Transverse colon (tissue), 4 donors: ENCODE data around the gene MLANA. TPM values are rescaled to one million over a fixed set of nuclear protein-coding genes. Genes with fewer than 3 reads are reported as not detected.
"Not testable (repeated sequence)": the region's sequence is repeated elsewhere in the genome, so short reads cannot be mapped to it uniquely, and the experiment has no call there.

Source experiments
- DNase-seq: peaks from one replicate; pipeline ENCODE4 v3.0.0-alpha.2; 2019
- H3K27ac ChIP-seq, 4 donors: fragments of 200-600 bp; sonication (generic); 2 replicates each; pipeline ENCODE4 v1.5.1; 2016 to 2018; ENCODE audit warnings: inconsistent platforms in 4 of 4
- H3K27me3 ChIP-seq: fragments of 200-600 bp; sonication (generic); 2 replicates; pipeline ENCODE4 v1.5.1; 2017; ENCODE audit warnings: inconsistent platforms
- H3K36me3 ChIP-seq, 4 donors: fragments of 200-600 bp; sonication (generic); 2 replicates each; pipeline ENCODE4 v1.5.1; 2017 to 2019; ENCODE audit warnings: inconsistent platforms in 4 of 4
- H3K4me1 ChIP-seq, 4 donors: fragments of 200-600 bp; sonication (generic); 2 replicates each; pipeline ENCODE4 v1.5.1; 2017 to 2020; ENCODE audit warnings: inconsistent platforms in 4 of 4
- H3K4me3 ChIP-seq, 4 donors: fragments of 200-600 bp; sonication (generic); 1 replicate in 1 of 4; 2 replicates in 3 of 4; pipeline versions ENCODE4 v1.5.1 to v1.6.1; 2017 to 2019; ENCODE audit warnings: inconsistent platforms in 4 of 4
- H3K9me3 ChIP-seq, 2 donors: fragments of 200-600 bp; sonication (generic); 2 replicates each; pipeline ENCODE4 v1.5.1; 2017 to 2019; ENCODE audit warnings: inconsistent platforms in 2 of 2
- EP300 ChIP-seq: sonication (generic); formaldehyde crosslinking; IDR thresholded peaks from one replicate; pipeline ENCODE4 v1.6.1; 2017; ENCODE audit warnings: antibody characterized with exemption, low read depth
- POLR2A ChIP-seq: fragments of 450-650 bp; IDR thresholded peaks from one replicate; pipeline ENCODE4 v1.6.1; 2016; ENCODE audit warnings: antibody characterized with exemption, mild to moderate bottlenecking, moderate library complexity
- POLR2AphosphoS5 ChIP-seq, 3 donors: sonication (generic); formaldehyde crosslinking; IDR thresholded peaks; one replicate each; pipeline ENCODE4 v1.6.1; 2016; ENCODE audit warnings: antibody characterized with exemption in 3 of 3
- WGBS, 2 donors: methylation state at CpG; one replicate each; pipeline ENCODE4 v1.1.5; 2018; ENCODE audit warnings: low coverage in 1 of 2; 5-methylcytosine and 5-hydroxymethylcytosine counted together
- in situ Hi-C, 4 donors: fragments of 200-750 bp; cut with MboI; loops; one replicate each; pipeline versions ENCODE4 v1.15.0 to v1.15.1; 2017; ENCODE audit warnings: low sequenced_read_pairs in 3 of 4, low pct_ligation_motif_present in 1 of 4, low pct_unique_long_range_greater_than_20kb in 1 of 4
- intact Hi-C: fragments of 100-400 bp; cut with DNase I; formaldehyde crosslinking; loops from one replicate; pipeline ENCODE4 v1.15.1; 2023; ENCODE audit warnings: low total_unique reads
- total RNA-seq, 4 donors: library from RNA; depleted of rRNA; stranded (reverse); fragments of >200 nt; gene quantifications; one replicate each; pipeline ENCODE4 v1.1.0, GENCODE V29; 2016
- TF ChIP-seq, protein P1 (sequence below), 5 experiments: fragments of 200-600 bp in 3 of 5; fragments of 450-650 bp in 2 of 5; sonication (generic) in 3 of 5; IDR thresholded peaks; 1 replicate in 2 of 5; 2 replicates in 3 of 5; pipeline ENCODE4 v1.5.1; 2016 to 2017; ENCODE audit warnings: antibody characterized with exemption in 5 of 5, inconsistent platforms in 3 of 5, mild to moderate bottlenecking in 2 of 5, moderate library complexity in 1 of 5

Gene MLANA
- total RNA-seq, 4 donors from 2014 or later, result not detected

DNA sequence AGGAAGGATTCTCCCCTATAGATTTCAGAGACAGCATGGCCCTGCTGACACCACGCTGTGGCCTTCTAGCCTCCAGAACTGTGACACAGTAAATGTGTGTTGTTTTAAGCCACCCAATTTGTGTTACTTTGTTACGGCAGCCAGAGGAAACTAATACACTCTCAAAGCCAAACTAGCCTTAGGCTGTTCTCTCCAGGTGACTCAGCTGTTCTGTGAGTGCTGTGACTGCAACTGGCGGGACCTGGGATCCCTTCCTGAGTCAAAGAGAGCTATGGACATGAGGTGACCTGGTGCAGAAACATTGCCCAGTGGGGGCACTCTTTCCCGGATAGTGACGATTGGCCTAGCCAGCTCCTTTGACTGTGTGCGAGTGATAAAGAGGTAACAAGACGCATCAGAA, 14.0 kb upstream of the MLANA start:
- no peak for DNase-seq
- H3K27ac ChIP-seq, result no peak overlapping the region
- WGBS, 2 donors, result 90% methylated on average over 7 of the region's 7 CpGs; no CpG with 5 or more reads in 1 of the 2 donors
- no peaks in the 10 kb centered on the region for H3K9me3 ChIP-seq
- no peak for TF ChIP-seq POLR2AphosphoS5 (IDR thresholded peaks at IDR 0.05)
- no peak for TF ChIP-seq POLR2A
- TF ChIP-seq, protein P1, sequence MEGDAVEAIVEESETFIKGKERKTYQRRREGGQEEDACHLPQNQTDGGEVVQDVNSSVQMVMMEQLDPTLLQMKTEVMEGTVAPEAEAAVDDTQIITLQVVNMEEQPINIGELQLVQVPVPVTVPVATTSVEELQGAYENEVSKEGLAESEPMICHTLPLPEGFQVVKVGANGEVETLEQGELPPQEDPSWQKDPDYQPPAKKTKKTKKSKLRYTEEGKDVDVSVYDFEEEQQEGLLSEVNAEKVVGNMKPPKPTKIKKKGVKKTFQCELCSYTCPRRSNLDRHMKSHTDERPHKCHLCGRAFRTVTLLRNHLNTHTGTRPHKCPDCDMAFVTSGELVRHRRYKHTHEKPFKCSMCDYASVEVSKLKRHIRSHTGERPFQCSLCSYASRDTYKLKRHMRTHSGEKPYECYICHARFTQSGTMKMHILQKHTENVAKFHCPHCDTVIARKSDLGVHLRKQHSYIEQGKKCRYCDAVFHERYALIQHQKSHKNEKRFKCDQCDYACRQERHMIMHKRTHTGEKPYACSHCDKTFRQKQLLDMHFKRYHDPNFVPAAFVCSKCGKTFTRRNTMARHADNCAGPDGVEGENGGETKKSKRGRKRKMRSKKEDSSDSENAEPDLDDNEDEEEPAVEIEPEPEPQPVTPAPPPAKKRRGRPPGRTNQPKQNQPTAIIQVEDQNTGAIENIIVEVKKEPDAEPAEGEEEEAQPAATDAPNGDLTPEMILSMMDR (IDR thresholded peaks at IDR 0.05), result no peak
- TF ChIP-seq EP300, result no peak
- H3K4me3 ChIP-seq, result no peak overlapping the region
- in situ Hi-C loops (loop anchor here (10.0 to 25.0 kb wide), 3 partner anchors 58 to 436 kb away; no protein-coding TSS in a partner anchor), intact Hi-C loops (no loop called here)
- H3K36me3 ChIP-seq, result no peaks in the 10 kb centered on the region
- no peaks in the 10 kb centered on the region for H3K27me3 ChIP-seq
- no peaks in the 10 kb centered on the region for H3K4me1 ChIP-seq

DNA sequence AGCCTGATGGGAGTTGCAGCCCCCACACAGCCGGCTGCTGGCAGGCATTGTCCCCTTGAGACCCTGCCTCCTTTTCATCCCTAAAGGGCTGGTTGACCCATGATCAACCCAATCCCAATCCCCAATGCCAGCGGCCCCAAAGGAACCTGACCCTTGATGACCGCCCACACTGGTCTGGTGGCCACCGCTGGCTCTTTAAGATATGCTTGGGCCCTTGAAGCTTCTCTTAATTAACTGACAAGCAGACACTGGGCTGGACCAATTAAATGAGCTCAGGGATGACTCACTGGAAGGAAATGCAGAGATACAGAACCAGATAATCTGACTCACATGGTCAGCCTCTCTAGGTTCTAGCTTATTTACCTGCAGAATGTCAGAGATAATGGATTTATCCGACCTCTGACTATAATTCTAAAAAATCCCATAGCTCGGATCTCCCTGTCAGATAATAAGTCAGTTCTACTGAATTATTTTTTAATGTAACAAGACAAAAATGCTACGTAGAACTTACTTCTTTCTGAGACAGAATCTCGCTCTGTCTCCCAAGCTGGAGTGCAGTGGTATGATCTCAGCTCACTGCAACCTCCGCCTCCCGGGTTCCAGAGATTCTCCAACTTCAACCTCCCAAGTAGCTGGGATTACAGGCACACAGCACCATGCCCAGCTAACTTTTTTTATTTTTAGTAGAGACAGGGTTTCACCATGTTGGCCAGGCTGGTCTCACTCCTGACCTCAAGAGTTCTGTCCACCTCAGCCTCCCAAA, 11.1 kb upstream of the MLANA start:
- Histone ChIP-seq H3K27ac (no peak overlapping the region), H3K9me3 (no peaks in the 10 kb centered on the region), H3K4me3 (no peak overlapping the region), H3K4me1 (no peaks in the 10 kb centered on the region), H3K36me3 (no peaks in the 10 kb centered on the region), H3K27me3 (no peaks in the 10 kb centered on the region)
- WGBS, 2 donors, result 90 to 92% methylated on average over 6 to 10 of the region's 10 CpGs
- intact Hi-C loops (loop anchor here (10.0 kb wide), 1 partner anchor 175 kb away; no protein-coding TSS in a partner anchor), in situ Hi-C loops (loop anchor here (5.0 to 25.0 kb wide), 4 partner anchors 55 to 433 kb away; no protein-coding TSS in a partner anchor)
- DNase-seq, result no peak
- TF ChIP-seq, protein P1 (IDR thresholded peaks at IDR 0.05), result no peak
- TF ChIP-seq POLR2A (no peak), POLR2AphosphoS5 (IDR thresholded peaks at IDR 0.05) (no peak), EP300 (no peak)

DNA sequence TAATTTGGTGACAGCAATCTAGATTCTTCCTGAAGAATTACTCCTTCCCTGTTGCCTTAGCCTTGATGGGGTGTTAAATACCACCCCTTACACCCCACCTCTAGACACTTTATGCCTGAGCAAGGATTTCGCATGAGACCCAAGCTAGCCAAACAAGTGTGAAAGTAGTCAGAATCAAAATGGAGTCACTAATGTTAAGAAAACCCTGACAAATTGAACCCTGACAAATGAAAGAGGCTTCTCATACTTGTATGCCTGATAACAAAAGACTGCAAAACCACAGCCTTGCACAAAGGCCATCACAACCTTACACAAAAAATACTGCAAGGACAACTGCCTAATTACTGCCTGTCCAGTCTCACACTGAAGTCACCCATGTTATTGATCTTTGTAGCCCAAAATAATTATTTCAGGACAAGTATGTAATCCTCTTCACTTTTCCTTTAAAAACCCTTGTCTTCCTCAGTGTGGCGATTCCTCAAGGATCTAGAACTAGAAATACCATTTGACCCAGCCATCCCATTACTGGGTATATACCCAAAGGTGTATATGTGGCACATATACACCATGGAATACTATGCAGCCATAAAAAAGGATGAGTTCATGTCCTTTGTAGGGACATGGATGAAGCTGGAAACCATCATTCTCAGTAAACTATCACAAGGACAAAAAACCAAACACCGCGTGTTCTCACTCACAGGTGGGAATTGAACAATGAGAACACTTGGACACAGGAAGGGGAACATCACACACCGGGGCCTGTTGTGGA, 8.3 kb upstream of the MLANA start:
- intact Hi-C loops, result loop anchor here (10.0 kb wide), 1 partner anchor 172 kb away; no protein-coding TSS in a partner anchor
- H3K4me3 ChIP-seq, H3K4me1 ChIP-seq, H3K36me3 ChIP-seq, H3K27ac ChIP-seq, H3K27me3 ChIP-seq, DNase-seq, H3K9me3 ChIP-seq: not testable (repeated sequence)
- in situ Hi-C loops, result loop anchor here (5.0 to 25.0 kb wide), 3 partner anchors 155 to 430 kb away; no protein-coding TSS in a partner anchor
- WGBS, 2 donors, result 94% methylated on average over 3 to 5 of the region's 5 CpGs

DNA sequence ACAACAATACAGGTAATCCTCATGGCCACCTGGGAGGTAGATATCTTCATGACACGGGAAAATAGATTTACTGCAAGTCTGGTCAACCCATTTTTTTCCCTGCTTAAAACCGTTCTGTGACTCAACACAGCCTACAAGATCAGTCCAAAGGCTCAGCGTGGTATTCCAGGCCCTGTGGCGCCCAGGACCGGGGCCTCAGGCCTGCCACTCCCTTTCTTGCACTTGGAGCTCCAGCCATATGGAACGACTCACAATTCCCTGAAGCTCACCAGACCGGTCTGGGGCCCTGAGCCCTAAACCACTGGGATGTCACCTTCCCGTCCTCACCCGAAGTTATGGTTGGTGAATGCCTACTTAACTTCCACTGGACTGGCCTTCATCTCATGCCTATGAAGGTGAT, 6.5 kb upstream of the MLANA start:
- no peaks in the 10 kb centered on the region for H3K36me3 ChIP-seq
- 87 to 100% methylated on average over 1 to 8 of the region's 9 CpGs for WGBS, 2 donors
- H3K9me3 ChIP-seq, result no peaks in the 10 kb centered on the region
- no peaks in the 10 kb centered on the region for H3K27me3 ChIP-seq
- no peaks in the 10 kb centered on the region for H3K4me1 ChIP-seq
- no peak for DNase-seq
- TF ChIP-seq POLR2A, result no peak
- TF ChIP-seq, protein P1 (IDR thresholded peaks at IDR 0.05), result no peak
- TF ChIP-seq EP300, result no peak
- TF ChIP-seq POLR2AphosphoS5 (IDR thresholded peaks at IDR 0.05), result no peak
- in situ Hi-C loops, result loop anchor here (5.0 to 25.0 kb wide), 3 partner anchors 153 to 428 kb away; no protein-coding TSS in a partner anchor
- no peak overlapping the region for H3K4me3 ChIP-seq
- intact Hi-C loops, result loop anchor here (10.0 kb wide), 1 partner anchor 171 kb away; no protein-coding TSS in a partner anchor
- H3K27ac ChIP-seq, result no peak overlapping the region
